HFFc6 (cell line): Measurements from ENCODE around the gene MADCAM1. TPM values are rescaled to one million over a fixed set of nuclear protein-coding genes. Genes with fewer than 3 reads are reported as not detected.
"Not testable (repeated sequence)": the region's sequence is repeated elsewhere in the genome, so short reads cannot be mapped to it uniquely, and the experiment has no call there.

Experiments used
- DNase-seq: peaks from one replicate; pipeline ENCODE4 v3.0.0-alpha.2; 2018
- H3K27ac Mint-ChIP-seq: 2 replicates; pipeline ENCODE4 v1.8.0; 2020; ENCODE audit warnings: mild to moderate bottlenecking, mixed read lengths
- H3K27me3 Mint-ChIP-seq: 2 replicates; pipeline ENCODE4 v1.8.0; 2021; ENCODE audit warnings: mild to moderate bottlenecking, moderate library complexity, mixed read lengths; ENCODE audit not compliant: insufficient read depth
- H3K36me3 Mint-ChIP-seq: 2 replicates; pipeline ENCODE4 v1.8.0; 2021; ENCODE audit warnings: low read depth, mixed read lengths
- H3K4me1 Mint-ChIP-seq: 2 replicates; pipeline ENCODE4 v1.8.0; 2020; ENCODE audit warnings: low read depth, mixed read lengths
- H3K4me3 Mint-ChIP-seq: 2 replicates; pipeline ENCODE4 v1.8.0; 2020; ENCODE audit warnings: mild to moderate bottlenecking, moderate library complexity, mixed read lengths
- H3K9me3 Mint-ChIP-seq: 2 replicates; pipeline ENCODE4 v1.8.0; 2020; ENCODE audit warnings: mild to moderate bottlenecking, mixed read lengths
- long read RNA-seq: library from polyadenylated mRNA; unstranded; transcript quantifications from one replicate; pipeline ENCODE4 v2.0.0, GENCODE V29; 2019
- total RNA-seq, 6 experiments: library from RNA; stranded (reverse); fragmentation: NEBNext Ultra II Directional; extraction: Animal tissue kit (Norgen Biotek cat#: 25700); gene quantifications; 2 replicates in 1 of 6; 3 replicates in 5 of 6; pipeline ENCODE4 v1.2.3, GENCODE V29; 2021
- TF ChIP-seq, protein P1 (sequence below): fragments of 200-600 bp; sonication (generic); IDR thresholded peaks from 2 replicates; pipeline ENCODE4 v1.5.0; 2021; ENCODE audit warnings: antibody characterized with exemption, mild to moderate bottlenecking

The MADCAM1 gene
- under 1 TPM; 0.11 to 0.47 (median 0.21) TPM for total RNA-seq
- long read RNA-seq, partial matches to known transcripts = 0 of 1 reads
- long read RNA-seq, other reads (novel, unspliced or antisense) = 1 of 1 reads

DNA sequence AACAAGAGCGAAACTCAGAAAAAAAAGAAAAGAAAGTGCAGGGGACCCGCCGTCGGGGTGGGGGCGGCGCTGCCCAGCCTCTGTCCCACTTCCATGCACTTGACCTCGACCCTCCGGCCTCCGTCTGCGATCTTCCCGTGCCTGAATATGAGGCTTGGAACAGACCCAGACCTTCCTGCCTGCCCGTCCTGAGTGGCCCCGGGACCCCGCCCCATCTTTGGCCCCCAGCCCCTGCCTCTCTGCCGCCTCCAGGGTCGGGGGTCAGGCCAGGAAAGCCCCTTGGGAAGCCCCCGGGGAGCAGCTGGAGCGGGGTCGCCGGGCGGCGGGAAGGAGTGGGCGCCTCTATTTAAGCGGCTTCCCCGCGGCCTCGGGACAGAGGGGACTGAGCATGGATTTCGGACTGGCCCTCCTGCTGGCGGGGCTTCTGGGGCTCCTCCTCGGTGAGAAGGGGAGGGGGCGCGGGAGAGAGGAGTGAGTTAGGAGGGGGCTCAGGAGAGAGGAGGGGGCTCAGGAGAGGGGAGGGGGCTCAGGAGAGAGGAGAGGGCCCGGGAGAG is at the start of gene MADCAM1:
Gene MADCAM1, plus strand, starts transcription at position 375 of the 554 bp plus-strand sequence. Its CDS starts 14 bp downstream, at position 389.
- Mint-ChIP-seq H3K9me3 (peaks cover 12% of the 10 kb centered on the region), H3K27ac (no peak within 1 kb of the TSS), H3K4me1 (no peaks in the 10 kb centered on the region), H3K36me3 (peaks cover 9% of the 10 kb centered on the region; the same call in 1 of the 2 replicates), H3K27me3 (peaks cover 5% of the 10 kb centered on the region), H3K4me3 (no peak within 1 kb of the TSS)
- DNase-seq = no peak
- TF ChIP-seq, protein P1, sequence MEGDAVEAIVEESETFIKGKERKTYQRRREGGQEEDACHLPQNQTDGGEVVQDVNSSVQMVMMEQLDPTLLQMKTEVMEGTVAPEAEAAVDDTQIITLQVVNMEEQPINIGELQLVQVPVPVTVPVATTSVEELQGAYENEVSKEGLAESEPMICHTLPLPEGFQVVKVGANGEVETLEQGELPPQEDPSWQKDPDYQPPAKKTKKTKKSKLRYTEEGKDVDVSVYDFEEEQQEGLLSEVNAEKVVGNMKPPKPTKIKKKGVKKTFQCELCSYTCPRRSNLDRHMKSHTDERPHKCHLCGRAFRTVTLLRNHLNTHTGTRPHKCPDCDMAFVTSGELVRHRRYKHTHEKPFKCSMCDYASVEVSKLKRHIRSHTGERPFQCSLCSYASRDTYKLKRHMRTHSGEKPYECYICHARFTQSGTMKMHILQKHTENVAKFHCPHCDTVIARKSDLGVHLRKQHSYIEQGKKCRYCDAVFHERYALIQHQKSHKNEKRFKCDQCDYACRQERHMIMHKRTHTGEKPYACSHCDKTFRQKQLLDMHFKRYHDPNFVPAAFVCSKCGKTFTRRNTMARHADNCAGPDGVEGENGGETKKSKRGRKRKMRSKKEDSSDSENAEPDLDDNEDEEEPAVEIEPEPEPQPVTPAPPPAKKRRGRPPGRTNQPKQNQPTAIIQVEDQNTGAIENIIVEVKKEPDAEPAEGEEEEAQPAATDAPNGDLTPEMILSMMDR = no peak

DNA sequence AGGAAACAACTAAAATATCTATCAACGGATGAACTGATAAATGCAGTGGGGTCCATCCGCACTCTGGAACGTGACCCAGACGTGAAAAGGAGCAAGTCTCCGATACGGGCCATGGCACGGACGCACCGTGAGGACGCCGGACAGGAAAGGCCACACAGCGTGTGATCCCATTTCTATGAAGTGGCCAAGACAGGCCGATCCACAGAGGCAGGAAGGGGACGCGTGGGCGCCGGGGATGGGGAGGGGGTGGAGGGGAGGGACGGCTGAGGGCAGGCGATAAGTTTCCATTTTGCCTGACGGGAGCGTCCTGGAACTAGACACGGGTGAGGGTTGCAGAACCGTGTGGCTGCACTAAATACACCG is 49.2 kb upstream of the MADCAM1 start:
- TF ChIP-seq, protein P1 = no peak

DNA sequence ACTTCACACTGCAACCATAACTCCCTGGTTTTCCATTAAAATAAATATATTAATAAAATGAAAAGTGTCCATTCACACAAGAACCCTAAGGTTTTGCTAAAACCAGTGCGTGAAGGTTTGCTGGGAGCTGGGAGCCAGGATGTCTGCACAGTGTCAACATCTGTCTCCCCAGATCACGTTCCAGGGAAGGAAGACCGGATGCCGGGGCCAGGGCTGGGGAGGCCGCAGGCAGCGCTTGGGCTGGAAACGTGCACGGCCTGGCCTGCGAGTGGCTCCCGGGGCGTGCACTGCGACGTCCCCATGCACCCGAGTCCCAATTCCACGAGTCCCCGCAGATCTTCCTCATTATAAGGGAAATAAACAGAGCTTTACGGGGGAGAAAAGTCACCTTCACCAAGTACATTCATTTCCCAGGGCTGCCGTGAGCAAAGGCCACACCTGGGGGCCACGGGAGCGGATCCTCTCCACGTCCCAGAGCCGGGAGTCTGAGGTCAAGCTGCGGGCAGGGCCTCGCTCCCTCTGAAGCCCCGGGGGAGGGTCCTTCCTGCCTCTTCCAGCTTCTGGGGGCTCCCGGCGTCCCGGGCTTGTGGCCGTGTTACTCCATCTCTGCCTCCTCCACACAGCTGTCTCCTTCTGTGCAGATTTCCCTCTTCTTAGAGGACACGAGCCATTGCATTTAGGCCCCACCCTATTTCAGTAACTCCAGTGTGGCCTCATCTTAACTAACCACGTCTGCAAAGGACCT is 48.3 kb upstream of the MADCAM1 start:
- peaks cover 5% of the 10 kb centered on the region; the same call in 1 of the 2 replicates for H3K36me3 Mint-ChIP-seq
- peaks cover 34% of the 10 kb centered on the region for H3K9me3 Mint-ChIP-seq
- H3K27me3 Mint-ChIP-seq = peaks cover 2% of the 10 kb centered on the region
- H3K4me1 Mint-ChIP-seq = no peaks in the 10 kb centered on the region
- no peak overlapping the region for H3K27ac Mint-ChIP-seq
- H3K4me3 Mint-ChIP-seq = no peak overlapping the region
- no peak for DNase-seq
- TF ChIP-seq, protein P1 = no peak

More for the DNA sequence above, 49.2 kb upstream of the MADCAM1 start:
- H3K36me3 Mint-ChIP-seq = peaks cover 5% of the 10 kb centered on the region; the same call in 1 of the 2 replicates
- H3K4me1 Mint-ChIP-seq = no peaks in the 10 kb centered on the region
- H3K4me3 Mint-ChIP-seq = no peak overlapping the region
- peaks cover 2% of the 10 kb centered on the region for H3K27me3 Mint-ChIP-seq
- no peak overlapping the region for H3K27ac Mint-ChIP-seq
- DNase-seq = no peak
- H3K9me3 Mint-ChIP-seq = peaks cover 30% of the 10 kb centered on the region

DNA sequence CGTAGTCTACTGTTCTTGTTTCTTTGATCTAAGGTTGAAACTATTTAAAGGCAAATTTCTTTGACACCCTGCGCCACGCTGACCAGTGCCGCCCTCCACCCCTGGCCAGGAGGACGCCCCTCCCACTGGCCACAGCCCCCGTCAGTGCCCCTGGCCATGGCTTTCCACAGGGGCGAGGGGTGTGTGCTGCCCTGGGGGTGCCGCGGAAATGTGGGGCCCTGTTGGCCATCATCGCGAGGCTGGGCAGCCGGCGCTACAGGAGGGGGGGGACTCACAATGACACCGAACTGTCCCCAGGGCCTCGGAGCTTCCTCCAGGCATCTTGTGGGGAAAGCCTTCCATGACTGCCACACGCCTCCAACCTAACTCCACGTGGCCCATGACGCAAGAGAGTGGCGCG is 46.4 kb upstream of the MADCAM1 start:
- TF ChIP-seq, protein P1 = no peak
- no peak for DNase-seq
- Mint-ChIP-seq H3K9me3 (peaks cover 42% of the 10 kb centered on the region), H3K27me3 (peaks cover 2% of the 10 kb centered on the region), H3K36me3 (peaks cover 5% of the 10 kb centered on the region; the same call in 1 of the 2 replicates), H3K4me3 (no peak overlapping the region), H3K4me1 (no peaks in the 10 kb centered on the region), H3K27ac (no peak overlapping the region)

DNA sequence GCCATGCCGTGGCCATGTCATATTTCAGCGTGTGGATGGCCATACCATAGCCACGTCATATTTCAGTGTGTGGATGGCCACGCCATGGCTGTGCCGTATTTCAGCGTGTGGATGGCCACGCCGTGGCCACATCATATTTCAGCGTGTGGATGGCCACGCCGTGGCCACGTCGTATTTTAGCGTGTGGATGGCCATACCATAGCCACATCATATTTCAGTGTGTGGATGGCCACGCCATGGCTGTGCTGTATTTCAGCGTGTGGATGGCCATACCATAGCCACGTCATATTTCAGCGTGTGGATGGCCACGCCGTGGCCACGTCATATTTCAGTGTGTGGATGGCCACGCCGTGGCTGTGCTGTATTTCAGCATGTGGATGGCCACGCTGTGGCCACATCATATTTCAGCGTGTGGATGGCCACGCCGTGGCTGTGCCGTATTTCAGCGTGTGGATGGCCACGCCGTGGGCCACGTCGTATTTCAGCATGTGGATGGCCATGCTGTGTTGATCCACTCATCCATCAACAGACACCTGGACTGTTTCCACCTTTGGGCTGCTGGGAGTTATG is 45.3 kb upstream of the MADCAM1 start:
- not testable (repeated sequence) for H3K36me3 Mint-ChIP-seq, H3K27ac Mint-ChIP-seq, DNase-seq, H3K4me1 Mint-ChIP-seq, H3K4me3 Mint-ChIP-seq, H3K27me3 Mint-ChIP-seq
- H3K9me3 Mint-ChIP-seq = peaks cover 40% of the 10 kb centered on the region

GRCh38 chr19:452829-453228 is 43.5 kb upstream of the MADCAM1 start:
- H3K36me3 Mint-ChIP-seq = peaks cover 5% of the 10 kb centered on the region; the same call in 1 of the 2 replicates
- no peak for DNase-seq
- no peak overlapping the region for H3K4me3 Mint-ChIP-seq
- TF ChIP-seq, protein P1 = no peak
- no peaks in the 10 kb centered on the region for H3K4me1 Mint-ChIP-seq
- no peak overlapping the region for H3K27ac Mint-ChIP-seq
- H3K9me3 Mint-ChIP-seq = peaks cover 51% of the 10 kb centered on the region
- H3K27me3 Mint-ChIP-seq = peaks cover 2% of the 10 kb centered on the region
